HepG2 (cell line): ENCODE data around the gene TNRC18. TPM values are rescaled to one million over a fixed set of nuclear protein-coding genes. Genes with fewer than 3 reads are reported as not detected.

Source experiments
- ASH2L ChIP-seq: fragments of 300-600, 200-600 bp; sonication (generic); IDR thresholded peaks from 2 replicates; pipeline ENCODE4 v1.7.0; 2017; ENCODE audit warnings: low read depth, mild to moderate bottlenecking, moderate library complexity, mixed read lengths, low read length; ENCODE audit not compliant: insufficient read length
- ELF3 ChIP-seq: IDR thresholded peaks from 2 replicates; pipeline ENCODE4 v1.6.1; 2016; ENCODE audit warnings: missing genetic modification reagents, missing compliant biosample characterization
- GABPB1 ChIP-seq: IDR thresholded peaks from 2 replicates; pipeline ENCODE4 v1.6.1; 2016; ENCODE audit warnings: mild to moderate bottlenecking, missing genetic modification reagents, moderate library complexity, missing compliant biosample characterization
- HOXA3 ChIP-seq: sonication (generic); formaldehyde crosslinking; IDR thresholded peaks from 2 replicates; pipeline ENCODE4 v1.5.0; 2020; ENCODE audit warnings: missing genetic modification reagents
- IRX3 ChIP-seq: sonication (generic); formaldehyde crosslinking; IDR thresholded peaks from 2 replicates; pipeline ENCODE4 v1.8.1; 2023; ENCODE audit warnings: mild to moderate bottlenecking, low read depth, missing genetic modification reagents, borderline replicate concordance
- KLF15 ChIP-seq: sonication (generic); formaldehyde crosslinking; IDR thresholded peaks from 2 replicates; pipeline ENCODE4 v1.8.1; 2023; ENCODE audit warnings: borderline replicate concordance, mild to moderate bottlenecking, inconsistent platforms, missing genetic modification reagents, mixed read lengths
- MXD3 ChIP-seq: IDR thresholded peaks from 2 replicates; pipeline ENCODE4 v1.6.1; 2016; ENCODE audit warnings: mild to moderate bottlenecking, missing biosample characterization, missing genetic modification reagents
- MXI1 ChIP-seq: IDR thresholded peaks from 3 replicates; pipeline ENCODE4 v1.6.1; 2012; ENCODE audit warnings: low read depth, low read length, inconsistent platforms, borderline replicate concordance
- PHB2 ChIP-seq: fragments of 450-650 bp; IDR thresholded peaks from 2 replicates; pipeline ENCODE4 v1.6.1; 2018; ENCODE audit not compliant: partially characterized antibody
- SALL1 ChIP-seq: sonication (generic); formaldehyde crosslinking; IDR thresholded peaks from 2 replicates; pipeline ENCODE4 v1.8.0; 2022; ENCODE audit warnings: mild to moderate bottlenecking, missing genetic modification reagents
- SIX4 ChIP-seq: sonication (generic); formaldehyde crosslinking; IDR thresholded peaks from 2 replicates; pipeline ENCODE4 v1.4.0; 2020; ENCODE audit warnings: missing genetic modification reagents
- TEAD3 ChIP-seq: optimal IDR thresholded peaks from 2 replicates; pipeline ENCODE3; 2016; ENCODE audit warnings: borderline replicate concordance
- UBTF ChIP-seq: sonication (generic); formaldehyde crosslinking; IDR thresholded peaks from 2 replicates; pipeline ENCODE4 v1.4.0; 2020; ENCODE audit warnings: mild to moderate bottlenecking, missing genetic modification reagents
- ZBTB37 ChIP-seq: sonication (generic); formaldehyde crosslinking; IDR thresholded peaks from 2 replicates; pipeline ENCODE4 v1.4.0; 2020; ENCODE audit warnings: mild to moderate bottlenecking, missing genetic modification reagents
- ZBTB7B ChIP-seq: sonication (generic); formaldehyde crosslinking; IDR thresholded peaks from 2 replicates; pipeline ENCODE4 v1.4.0; 2020; ENCODE audit warnings: missing genetic modification reagents
- ZMYM3 ChIP-seq: sonication (generic); formaldehyde crosslinking; IDR thresholded peaks from 2 replicates; pipeline ENCODE4 v1.5.1; 2020; ENCODE audit warnings: mild to moderate bottlenecking, missing genetic modification reagents
- ZNF18 ChIP-seq: sonication (generic); formaldehyde crosslinking; IDR thresholded peaks from 2 replicates; pipeline ENCODE4 v1.8.0; 2022; ENCODE audit warnings: mild to moderate bottlenecking, missing genetic modification reagents; ENCODE audit not compliant: insufficient replicate concordance
- ZNF430 ChIP-seq: sonication (generic); formaldehyde crosslinking; IDR thresholded peaks from 2 replicates; pipeline ENCODE4 v1.9.0; 2021; ENCODE audit warnings: mild to moderate bottlenecking, missing genetic modification reagents
- ZNF503 ChIP-seq: sonication (generic); formaldehyde crosslinking; IDR thresholded peaks from 2 replicates; pipeline ENCODE4 v1.4.0; 2020; ENCODE audit warnings: missing genetic modification reagents
- ZNF556 ChIP-seq: sonication (generic); formaldehyde crosslinking; IDR thresholded peaks from 2 replicates; pipeline ENCODE4 v1.4.0; 2020; ENCODE audit warnings: mild to moderate bottlenecking, missing genetic modification reagents, borderline replicate concordance
- ZNF883 ChIP-seq: sonication (generic); formaldehyde crosslinking; IDR thresholded peaks from 2 replicates; pipeline ENCODE4 v1.5.1; 2020; ENCODE audit warnings: mild to moderate bottlenecking, missing genetic modification reagents; ENCODE audit errors: not compliant biosample characterization
- polyA plus RNA-seq, 8 experiments: library from polyadenylated mRNA; depleted of rRNA in 3 of 8; stranded (reverse) in 7 of 8; unstranded in 1 of 8; fragments of >200 nt; fragmentation: Illumina TruSeq in 4 of 8; extraction: Trizol in 4 of 8; gene quantifications; 2 replicates each; pipeline versions ENCODE4 v1.2.1 to v1.2.3, GENCODE V29; 2011 to 2016; ENCODE audit warnings: low read depth in 4 of 8, missing spikeins in 1 of 8, mixed read lengths in 1 of 8; ENCODE audit not compliant: insufficient read depth in 1 of 8
- total RNA-seq, 5 experiments: library from RNA; depleted of rRNA; stranded (reverse); fragments of >200 nt; fragmentation: Illumina TruSeq; extraction: Trizol; gene quantifications; 2 replicates each; pipeline ENCODE4 v1.2.3, GENCODE V29; 2016; ENCODE audit warnings: low read depth in 1 of 5

TNRC18 gene
- total and polyA plus RNA-seq, 2 of the 13 experiments (the other 11 are each of a cell fraction or from before 2014, with no cell fraction given), result 11.7 to 17.4 TPM

GRCh38 chr7:5421714-5422395, 1.8 kb downstream of the TNRC18 start (continued):
- TF ChIP-seq UBTF (CRISPR knock-in tag), result peak; percentile 36
- peak; percentile 38; the same call in 1 of the 2 replicates for TF ChIP-seq GABPB1 (CRISPR knock-in tag)
- peak; percentile 50 for TF ChIP-seq SALL1 (CRISPR knock-in tag)
- no peak for TF ChIP-seq SIX4
- TF ChIP-seq TEAD3 (CRISPR knock-in tag), result peak; percentile 55
- no peak for TF ChIP-seq ZNF430 (CRISPR knock-in tag)
- TF ChIP-seq ZNF18 (CRISPR knock-in tag), result peak; percentile 62
- no peak for TF ChIP-seq ZMYM3 (CRISPR knock-in tag)
- 0 out of 2 replicates have a peak, but pooled peaks have one; percentile 13 for TF ChIP-seq MXD3
- TF ChIP-seq ZBTB7B (CRISPR knock-in tag), result peak; percentile 95
- no peak for TF ChIP-seq ZNF883 (CRISPR knock-in tag)
- TF ChIP-seq ZBTB37 (CRISPR knock-in tag), result 0 out of 2 replicates have a peak, but pooled peaks have one; percentile 38
- 0 out of 2 replicates have a peak, but pooled peaks have one; percentile 15 for TF ChIP-seq HOXA3
- TF ChIP-seq KLF15 (CRISPR knock-in tag), result peak; percentile 15; the same call in 1 of the 2 replicates
- TF ChIP-seq PHB2, result no peak
- peak; percentile 45 for TF ChIP-seq ASH2L
- TF ChIP-seq ZNF503, result peak; percentile 63; the same call in 1 of the 2 replicates
- no peak for TF ChIP-seq ELF3
- TF ChIP-seq MXI1, result no peak; the same call in 2 of the 3 replicates
- no peak for TF ChIP-seq IRX3 (CRISPR knock-in tag)
- TF ChIP-seq ZNF556 (CRISPR knock-in tag), result no peak
